Measurements from ENCODE around the gene SORBS2.

DNA sequence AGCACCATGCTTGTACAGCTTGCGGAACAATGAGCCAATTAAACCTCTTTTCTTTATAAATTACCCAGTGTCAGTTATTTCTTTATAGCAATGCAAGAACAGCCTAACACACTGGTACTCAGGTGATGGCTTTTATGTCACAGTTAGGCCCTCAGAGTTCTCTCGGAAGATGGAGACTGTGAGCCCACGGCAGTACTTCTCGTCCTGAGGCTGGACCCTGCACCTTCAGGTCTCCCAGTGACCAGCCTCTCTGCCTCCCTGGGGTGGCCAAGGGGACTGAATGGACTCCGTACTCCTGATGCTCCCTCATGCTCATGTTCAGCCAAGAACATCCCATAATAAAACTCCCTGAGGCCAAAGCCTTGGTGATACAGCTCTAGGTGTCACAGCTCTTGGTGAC, 251.7 kb downstream of the SORBS2 start:
- TF ChIP-seq HDAC6 (IDR thresholded peaks at IDR 0.05; ENCODE audit: low read depth, low read length) (no peak), YY1 (IDR thresholded peaks at IDR 0.05; ENCODE audit: low read depth, low read length) (no peak), BRCA1 (IDR thresholded peaks at IDR 0.05; ENCODE audit: low read depth, low read length) (no peak), CHD2 (IDR thresholded peaks at IDR 0.05; ENCODE audit: low read length) (no peak)
